GM12865 (cell line): Measurements from ENCODE around the gene CHRNA4.

Experiments
- DNase-seq: peaks from one replicate; pipeline ENCODE4 v3.0.0; 2010; ENCODE audit warnings: low read depth
- H3K4me3 ChIP-seq: 2 replicates; pipeline ENCODE4 v1.5.1; 2011; ENCODE audit warnings: mild to moderate bottlenecking, low read depth, low read length, control low read depth
- TF ChIP-seq, protein P1 (sequence below): IDR thresholded peaks from 2 replicates; pipeline ENCODE4 v1.5.1; 2011; ENCODE audit warnings: low read length, control low read depth, low read depth, inconsistent platforms; ENCODE audit not compliant: insufficient read depth; ENCODE audit errors: missing control alignments

CHRNA4 gene

DNA sequence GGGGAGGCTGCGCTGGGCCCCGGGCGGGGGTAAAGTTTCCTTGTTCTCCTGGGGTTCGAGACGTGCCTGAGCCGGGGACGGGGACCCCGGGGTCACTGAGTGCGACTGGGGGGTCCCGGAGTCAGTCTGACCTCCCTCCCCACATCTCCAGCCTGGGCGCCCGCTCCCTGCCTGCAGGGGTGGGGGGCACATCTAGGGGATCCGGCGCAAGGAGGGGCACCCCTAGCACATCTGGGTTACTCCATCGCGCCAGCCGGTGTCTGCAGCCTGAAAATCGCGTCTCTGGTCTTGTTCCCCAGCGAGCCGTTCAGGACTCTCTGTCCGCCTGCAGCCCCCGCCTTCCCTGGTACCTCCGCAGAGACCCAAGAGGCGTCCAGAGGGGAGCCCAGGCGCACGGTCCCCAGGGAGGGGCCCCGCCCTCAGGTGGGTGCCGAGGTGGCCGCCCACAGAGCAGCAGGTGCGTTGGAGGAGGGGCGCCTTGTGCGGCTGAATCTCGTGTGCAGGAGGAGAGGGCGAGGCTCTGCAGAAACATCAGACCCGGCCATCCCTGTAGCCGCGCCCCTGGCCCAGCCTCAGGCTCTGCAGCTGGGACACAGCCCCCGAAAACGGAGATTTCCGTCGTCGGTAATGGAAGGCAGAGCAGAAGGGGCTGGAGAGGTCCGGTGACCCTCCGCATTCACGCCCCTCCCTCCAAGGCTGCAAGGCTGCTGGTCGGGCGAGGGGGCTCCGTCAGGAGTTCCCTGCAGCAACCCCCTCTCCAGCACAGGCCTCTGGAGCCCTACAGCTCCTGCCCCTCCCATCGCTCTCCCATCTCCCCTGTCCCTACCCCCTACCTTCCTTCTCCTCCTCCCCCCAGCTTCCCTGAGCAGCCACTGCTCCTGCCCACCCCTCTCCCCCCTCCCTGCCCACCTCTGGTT is 628 bp upstream of the CHRNA4 start:
- no peak overlapping the region for H3K4me3 ChIP-seq
- DNase-seq: no peak
- TF ChIP-seq, protein P1, sequence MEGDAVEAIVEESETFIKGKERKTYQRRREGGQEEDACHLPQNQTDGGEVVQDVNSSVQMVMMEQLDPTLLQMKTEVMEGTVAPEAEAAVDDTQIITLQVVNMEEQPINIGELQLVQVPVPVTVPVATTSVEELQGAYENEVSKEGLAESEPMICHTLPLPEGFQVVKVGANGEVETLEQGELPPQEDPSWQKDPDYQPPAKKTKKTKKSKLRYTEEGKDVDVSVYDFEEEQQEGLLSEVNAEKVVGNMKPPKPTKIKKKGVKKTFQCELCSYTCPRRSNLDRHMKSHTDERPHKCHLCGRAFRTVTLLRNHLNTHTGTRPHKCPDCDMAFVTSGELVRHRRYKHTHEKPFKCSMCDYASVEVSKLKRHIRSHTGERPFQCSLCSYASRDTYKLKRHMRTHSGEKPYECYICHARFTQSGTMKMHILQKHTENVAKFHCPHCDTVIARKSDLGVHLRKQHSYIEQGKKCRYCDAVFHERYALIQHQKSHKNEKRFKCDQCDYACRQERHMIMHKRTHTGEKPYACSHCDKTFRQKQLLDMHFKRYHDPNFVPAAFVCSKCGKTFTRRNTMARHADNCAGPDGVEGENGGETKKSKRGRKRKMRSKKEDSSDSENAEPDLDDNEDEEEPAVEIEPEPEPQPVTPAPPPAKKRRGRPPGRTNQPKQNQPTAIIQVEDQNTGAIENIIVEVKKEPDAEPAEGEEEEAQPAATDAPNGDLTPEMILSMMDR: no peak

- DNase-seq: no peak
- TF ChIP-seq, protein P1: no peak
- H3K4me3 ChIP-seq: no peak overlapping the region
Observed at GRCh38 chr20:63359937-63360849, 956 bp downstream of the CHRNA4 start.

DNA sequence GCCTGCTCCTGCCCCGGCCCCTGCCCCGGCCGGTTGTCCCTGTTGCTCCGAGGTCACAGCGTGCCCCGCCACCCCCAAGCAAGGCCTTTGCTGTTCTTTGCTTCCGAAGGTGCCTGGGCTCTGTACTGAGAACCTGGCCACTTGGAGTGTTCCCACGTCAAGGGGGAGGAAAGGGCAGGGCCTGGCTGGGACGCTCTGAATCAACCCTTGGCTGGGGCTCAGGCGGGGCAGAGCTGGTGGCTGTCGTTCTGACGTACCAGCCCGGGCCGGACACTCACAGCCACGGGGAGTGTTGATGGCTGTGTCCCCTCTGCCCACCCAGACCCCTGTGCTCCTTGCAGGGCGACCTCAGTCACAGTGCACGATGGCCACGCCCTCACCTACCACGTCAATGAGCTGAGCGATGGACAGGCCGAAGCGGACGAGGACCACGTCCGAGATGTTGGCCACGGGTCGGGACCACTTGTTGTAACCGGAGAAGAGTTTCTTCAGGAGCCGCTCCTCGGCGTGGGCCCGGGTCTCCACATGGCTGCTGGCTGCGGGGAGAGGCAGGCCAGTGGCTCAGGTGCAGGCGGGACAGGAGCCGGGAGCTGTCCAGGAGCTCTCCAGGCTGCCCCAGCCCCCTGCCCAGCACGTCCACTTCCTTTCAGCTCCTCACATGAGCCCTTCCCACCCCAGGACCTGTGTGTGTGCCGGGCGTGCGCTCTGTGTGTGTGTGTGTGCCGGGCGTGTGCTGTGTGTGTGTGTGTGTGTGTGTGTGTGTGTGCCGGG is 1.8 kb downstream of the CHRNA4 start:
- H3K4me3 ChIP-seq: no peak overlapping the region
- TF ChIP-seq, protein P1: no peak
- no peak for DNase-seq

DNA sequence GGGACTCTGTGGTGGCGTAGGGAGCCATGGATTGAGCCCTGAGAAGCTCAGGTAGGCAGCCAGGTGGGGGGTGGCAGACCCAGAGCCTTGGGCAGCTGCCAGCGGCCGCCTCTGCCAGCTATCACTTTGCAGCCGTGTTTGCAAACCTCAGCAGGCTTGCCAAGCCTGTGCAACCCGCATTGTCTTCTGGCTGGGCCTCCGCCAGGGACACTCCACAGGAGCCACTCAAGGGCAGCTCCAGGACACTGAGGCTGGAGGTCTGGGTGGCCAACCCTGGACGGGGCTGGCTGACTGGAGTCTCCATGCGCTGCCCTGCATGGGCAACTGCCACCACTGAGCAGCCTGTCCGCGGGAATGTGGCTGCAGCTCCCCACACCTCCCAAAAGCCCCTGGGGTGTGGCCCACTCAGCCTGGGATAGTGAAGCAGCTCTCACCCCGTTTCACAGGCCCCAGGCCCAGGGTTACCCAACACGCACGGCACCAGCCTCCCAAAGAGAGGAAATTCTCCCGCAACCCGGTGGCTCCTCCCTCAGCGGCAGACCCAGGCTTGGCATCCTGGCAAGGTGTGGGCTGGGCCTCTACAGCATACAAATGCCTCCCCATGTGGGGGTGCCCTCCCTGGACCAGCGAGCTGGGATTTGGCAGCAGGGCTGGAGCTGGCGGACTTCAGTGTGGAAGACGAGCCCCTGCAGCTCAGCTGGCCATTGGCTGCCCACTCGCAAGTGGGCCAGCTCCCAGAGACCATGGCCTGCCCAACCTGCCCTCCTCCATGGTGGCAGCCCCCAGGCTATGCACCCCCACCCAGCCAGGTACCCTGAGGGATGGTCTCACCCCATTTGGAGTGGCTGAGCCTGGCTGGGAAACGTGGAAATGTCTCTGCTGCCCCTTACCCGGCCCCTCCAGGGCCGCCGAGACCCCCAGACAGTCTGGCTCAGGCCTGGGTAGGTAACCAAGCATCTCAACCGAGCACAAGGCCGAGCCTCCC is 2.9 kb downstream of the CHRNA4 start:
- TF ChIP-seq, protein P1: no peak
- DNase-seq: no peak
- H3K4me3 ChIP-seq: no peak overlapping the region

DNA sequence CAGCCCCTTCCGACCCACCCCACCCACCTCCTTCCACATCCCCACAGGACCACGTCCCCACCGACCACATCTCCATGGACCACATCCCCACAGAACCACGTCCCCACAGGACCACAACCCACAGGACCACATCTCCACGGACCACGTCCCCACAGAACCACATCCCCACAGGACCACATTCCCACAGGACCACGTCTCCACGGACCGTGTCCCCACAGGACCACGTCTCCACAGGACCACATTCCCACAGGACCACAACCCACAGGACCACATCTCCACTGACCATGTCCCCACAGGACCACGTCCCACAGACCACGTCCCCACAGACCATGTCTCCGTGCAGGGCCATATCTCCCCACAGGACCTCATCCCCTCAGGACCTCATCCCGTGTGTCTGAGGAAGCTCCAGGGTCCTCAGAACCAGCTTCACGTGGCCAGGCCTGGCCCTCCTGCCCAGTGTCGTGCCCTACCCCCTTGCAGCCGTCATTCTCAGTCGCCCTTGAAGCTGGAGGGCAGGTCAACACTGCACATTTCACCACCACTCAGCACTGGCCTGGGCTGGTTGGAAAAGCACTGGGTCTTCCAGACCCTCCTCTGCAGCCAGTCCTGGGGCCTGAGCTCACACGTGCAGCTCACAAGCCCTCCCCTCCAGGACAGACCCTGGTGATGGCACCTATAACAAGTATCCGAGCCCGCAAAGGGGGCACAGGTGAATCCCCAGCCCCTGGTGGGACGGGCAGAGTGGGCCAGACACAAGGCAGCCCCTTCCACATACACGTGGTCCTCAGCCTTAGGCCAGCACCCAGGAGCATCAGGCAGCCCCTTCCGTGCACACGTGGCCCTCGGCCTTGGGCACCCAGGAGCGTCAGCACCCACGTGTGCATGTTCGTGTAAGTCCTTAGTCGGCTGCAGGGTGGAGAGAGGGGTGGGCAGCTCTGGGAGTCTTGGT is 3.9 kb downstream of the CHRNA4 start:
- DNase-seq: no peak
- TF ChIP-seq, protein P1: no peak
- H3K4me3 ChIP-seq: no peak overlapping the region
